Effector memory CD8-positive, alpha-beta T cell (primary cell): ENCODE measurements around the gene PDPR.
"Not testable (repeated sequence)": the region's sequence is repeated elsewhere in the genome, so short reads cannot be mapped to it uniquely, and the experiment has no call there.

ENCODE experiments used
- ATAC-seq: fragments of 150-1000 bp; cut with Tn5 transposase; replicated peaks from 2 replicates; pipeline ENCODE4 v1.10.0; 2021; ENCODE audit warnings: mild to moderate bottlenecking, moderate library complexity
- DNase-seq, 3 experiments: peaks; one replicate each; pipeline ENCODE4 v3.0.0; 2021
- H3K27ac Mint-ChIP-seq, 2 donors: one replicate each; pipeline ENCODE4 v1.8.0; 2022; ENCODE audit warnings: mild to moderate bottlenecking in 2 of 2, mixed read lengths in 2 of 2, moderate library complexity in 2 of 2
- H3K27me3 Mint-ChIP-seq, 2 donors: one replicate each; pipeline ENCODE4 v1.8.0; 2022; ENCODE audit warnings: mixed read lengths in 2 of 2
- H3K36me3 Mint-ChIP-seq: one replicate; pipeline ENCODE4 v1.8.0; 2022; ENCODE audit warnings: mild to moderate bottlenecking, moderate library complexity, mixed read lengths; ENCODE audit not compliant: insufficient read depth
- H3K4me1 Mint-ChIP-seq, 2 donors: one replicate each; pipeline ENCODE4 v1.8.0; 2022; ENCODE audit warnings: low read depth in 2 of 2, mixed read lengths in 2 of 2
- H3K4me3 Mint-ChIP-seq, 2 donors: one replicate each; pipeline ENCODE4 v1.8.0; 2022; ENCODE audit warnings: mild to moderate bottlenecking in 2 of 2, mixed read lengths in 2 of 2, moderate library complexity in 2 of 2
- H3K9me3 Mint-ChIP-seq, 2 donors: one replicate each; pipeline ENCODE4 v1.8.0; 2022; ENCODE audit warnings: mixed read lengths in 2 of 2
- total RNA-seq, 9 experiments: gene quantifications; one replicate each; lab custom pipeline; 2026; lab: John Stamatoyannopoulos, UW

The PDPR gene
- 43.2 to 128 (median 94.7) reads per million in 9 experiments for total RNA-seq

DNA sequence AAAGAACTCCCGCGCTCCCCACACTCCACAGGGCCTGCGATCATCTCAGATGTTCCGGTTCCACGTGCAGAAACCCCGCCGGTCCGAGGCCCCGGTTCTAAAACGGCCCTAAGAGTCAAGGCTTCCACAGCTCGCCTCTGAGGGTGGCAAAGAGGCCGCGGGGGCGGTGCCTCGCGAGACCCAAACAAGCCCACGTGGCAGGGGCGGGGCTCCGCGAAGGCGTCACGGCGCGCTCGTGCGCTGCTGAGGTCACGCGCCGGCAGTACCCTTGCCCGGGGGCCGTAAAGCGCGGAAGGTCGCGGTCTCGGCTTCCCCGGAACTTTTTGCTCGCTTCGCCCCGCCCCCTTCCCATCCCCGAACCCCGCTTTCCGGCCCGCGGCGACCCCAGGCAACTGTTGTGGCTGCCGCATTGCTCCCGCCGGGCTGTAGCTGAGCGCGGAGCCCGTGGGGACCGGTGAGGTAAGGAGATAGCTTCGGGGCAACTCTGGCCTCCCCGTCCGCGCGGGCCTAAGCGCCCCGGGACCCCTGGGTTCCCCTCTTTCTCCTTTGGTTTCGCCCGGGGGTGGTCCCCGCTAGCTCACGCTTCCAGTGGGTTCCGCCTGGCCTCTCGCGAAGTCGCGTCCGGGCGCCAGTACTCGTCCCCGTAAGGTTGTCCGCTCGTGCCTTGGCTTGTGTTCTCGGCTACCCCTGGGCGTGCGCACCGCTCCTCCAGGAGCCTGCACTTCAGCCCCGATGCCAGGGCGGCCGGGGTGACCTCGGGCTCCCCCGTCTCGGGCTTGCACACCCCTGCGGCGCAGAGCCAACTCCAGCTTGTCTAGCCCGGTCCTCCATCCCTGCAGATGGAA is at the start of gene PDPR:
TSS of gene PDPR (plus strand) at position 351 of the 845 bp plus-strand sequence. CDS start 6,161 bp downstream, outside the sequence.
- DNase-seq = peak; percentile 93 to 95 (median 95)
- not testable (repeated sequence) for H3K27me3 Mint-ChIP-seq, H3K9me3 Mint-ChIP-seq
- peak; percentile 93 for ATAC-seq
- H3K27ac Mint-ChIP-seq = peak within 1 kb of the TSS; percentile 89 to 91
- H3K36me3 Mint-ChIP-seq = peaks cover 16% of the 10 kb centered on the region
- H3K4me3 Mint-ChIP-seq = peak within 1 kb of the TSS; percentile 89
- H3K4me1 Mint-ChIP-seq = peaks cover 20% of the 10 kb centered on the region in 2 donors

DNA sequence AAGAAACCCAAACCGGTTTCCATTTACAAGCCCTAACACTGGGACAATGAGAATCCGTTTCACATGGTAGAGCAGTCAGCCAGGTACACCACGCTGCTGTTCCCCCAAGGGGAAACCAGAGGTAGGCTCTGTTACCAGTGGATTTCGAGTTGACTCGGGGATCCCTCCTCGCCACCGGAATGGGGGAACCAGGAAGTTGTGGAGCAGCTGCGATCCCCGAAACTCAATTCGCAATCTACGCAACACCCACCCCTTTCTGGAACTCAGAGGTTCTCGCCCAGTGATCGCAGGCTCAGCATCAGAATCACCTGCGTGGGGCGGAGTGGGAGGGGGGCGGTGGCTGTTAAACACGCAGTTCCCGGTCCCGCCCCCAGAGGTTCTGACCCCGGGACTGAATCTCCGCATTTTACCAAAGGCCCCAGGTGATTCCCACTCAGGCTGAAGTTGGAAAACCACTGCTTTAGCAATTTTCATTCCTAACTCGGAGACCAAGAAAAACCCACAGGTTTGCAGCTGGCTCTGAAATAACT is 49.2 kb upstream of the PDPR start:
- Mint-ChIP-seq H3K4me3 (peak overlapping the region; percentile 77 to 79), H3K27ac (peak overlapping the region; percentile 35 to 69)
- not testable (repeated sequence) for H3K9me3 Mint-ChIP-seq, H3K27me3 Mint-ChIP-seq, H3K4me1 Mint-ChIP-seq, H3K36me3 Mint-ChIP-seq
- peak; percentile 61 for ATAC-seq
- peak; percentile 64 to 66 (median 66) for DNase-seq

- not testable (repeated sequence) for H3K36me3 Mint-ChIP-seq, H3K9me3 Mint-ChIP-seq, H3K27me3 Mint-ChIP-seq, H3K4me1 Mint-ChIP-seq, DNase-seq
- peak; percentile 40 for ATAC-seq
- peak overlapping the region; percentile 79 to 80 for H3K4me3 Mint-ChIP-seq
- H3K27ac Mint-ChIP-seq = peak overlapping the region; percentile 68 to 69
These were observed 48.8 kb upstream of the PDPR start for GRCh38 chr16:70065376-70065745.

- H3K9me3 Mint-ChIP-seq, H3K36me3 Mint-ChIP-seq, H3K27me3 Mint-ChIP-seq, H3K4me1 Mint-ChIP-seq: not testable (repeated sequence)
- ATAC-seq (peak; percentile 91), DNase-seq (peak; percentile 86 to 90 (median 88))
- H3K27ac Mint-ChIP-seq = peak overlapping the region; percentile 68 to 69
- peak overlapping the region; percentile 79 to 80 for H3K4me3 Mint-ChIP-seq
These were observed 48.1 kb upstream of the PDPR start for GRCh38 chr16:70065746-70066658.

GRCh38 chr16:70066751-70067150 is 47.4 kb upstream of the PDPR start:
- Mint-ChIP-seq H3K27ac (peak overlapping the region in 1 of 2 donors; percentile 17), H3K4me3 (peak overlapping the region; percentile 47 to 48)
- not testable (repeated sequence) for DNase-seq, H3K4me1 Mint-ChIP-seq, H3K36me3 Mint-ChIP-seq, H3K27me3 Mint-ChIP-seq, H3K9me3 Mint-ChIP-seq, ATAC-seq

DNA sequence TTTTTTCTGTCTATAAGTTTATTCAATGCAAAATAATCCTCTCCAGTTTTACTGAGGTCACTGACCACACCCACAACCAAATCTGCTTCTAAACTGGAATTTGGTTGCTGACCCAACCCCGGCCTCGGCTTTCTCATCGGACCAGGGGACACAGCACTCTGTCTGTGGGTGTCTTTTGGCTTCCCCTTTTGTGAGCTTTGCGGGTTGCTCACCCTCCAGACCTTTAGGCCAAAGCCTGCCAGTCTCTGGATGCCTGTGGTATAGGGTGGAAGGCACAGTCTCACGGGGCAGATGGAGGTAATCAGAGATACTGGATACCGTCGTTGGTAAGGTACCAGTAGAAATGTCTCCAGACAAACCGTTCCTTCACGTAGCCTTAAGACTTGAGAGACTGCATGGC is 35.1 kb upstream of the PDPR start:
- not testable (repeated sequence) for H3K27me3 Mint-ChIP-seq, H3K9me3 Mint-ChIP-seq, H3K4me3 Mint-ChIP-seq, H3K4me1 Mint-ChIP-seq, H3K36me3 Mint-ChIP-seq, DNase-seq, H3K27ac Mint-ChIP-seq, ATAC-seq

DNA sequence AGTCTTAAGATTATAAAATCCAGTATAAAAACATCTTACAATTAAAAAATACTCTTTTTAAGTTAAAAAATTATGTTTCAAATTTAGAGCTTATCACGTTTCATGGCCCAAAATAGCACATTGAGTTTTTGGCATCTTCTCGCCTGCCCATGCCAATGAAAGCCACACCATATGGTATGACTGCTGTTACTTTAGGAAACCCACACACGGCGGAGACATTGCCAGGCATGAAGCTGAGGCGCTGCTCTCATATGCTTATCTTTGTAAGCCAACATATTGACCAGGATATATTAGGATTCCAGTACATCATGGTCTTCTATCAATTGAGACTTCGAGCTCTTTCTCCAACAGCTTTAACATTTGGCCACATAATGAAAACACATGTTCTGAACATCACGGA is 32.9 kb upstream of the PDPR start:
- not testable (repeated sequence) for ATAC-seq, H3K4me1 Mint-ChIP-seq, H3K27ac Mint-ChIP-seq, H3K27me3 Mint-ChIP-seq, H3K4me3 Mint-ChIP-seq, DNase-seq, H3K36me3 Mint-ChIP-seq, H3K9me3 Mint-ChIP-seq

GRCh38 chr16:70083931-70084330 is 30.2 kb upstream of the PDPR start:
- DNase-seq, H3K4me1 Mint-ChIP-seq, ATAC-seq, H3K36me3 Mint-ChIP-seq, H3K27me3 Mint-ChIP-seq, H3K4me3 Mint-ChIP-seq, H3K27ac Mint-ChIP-seq, H3K9me3 Mint-ChIP-seq: not testable (repeated sequence)

- H3K27ac Mint-ChIP-seq, H3K4me1 Mint-ChIP-seq, H3K4me3 Mint-ChIP-seq, ATAC-seq, H3K36me3 Mint-ChIP-seq, H3K9me3 Mint-ChIP-seq, DNase-seq, H3K27me3 Mint-ChIP-seq: not testable (repeated sequence)
These were observed 26.0 kb upstream of the PDPR start for GRCh38 chr16:70088160-70088559.

GRCh38 chr16:70088877-70089276 is 25.3 kb upstream of the PDPR start:
- ATAC-seq, H3K27me3 Mint-ChIP-seq, H3K27ac Mint-ChIP-seq, H3K36me3 Mint-ChIP-seq, H3K4me3 Mint-ChIP-seq, H3K4me1 Mint-ChIP-seq, H3K9me3 Mint-ChIP-seq, DNase-seq: not testable (repeated sequence)

- H3K27ac Mint-ChIP-seq, H3K4me1 Mint-ChIP-seq, H3K36me3 Mint-ChIP-seq, DNase-seq, ATAC-seq, H3K4me3 Mint-ChIP-seq, H3K27me3 Mint-ChIP-seq, H3K9me3 Mint-ChIP-seq: not testable (repeated sequence)
These were observed 24.8 kb upstream of the PDPR start for GRCh38 chr16:70089289-70089688.

- not testable (repeated sequence) for H3K4me1 Mint-ChIP-seq, H3K9me3 Mint-ChIP-seq, H3K27me3 Mint-ChIP-seq, H3K27ac Mint-ChIP-seq, ATAC-seq, H3K36me3 Mint-ChIP-seq, DNase-seq, H3K4me3 Mint-ChIP-seq
These were observed 23.0 kb upstream of the PDPR start for GRCh38 chr16:70091104-70091503.

DNA sequence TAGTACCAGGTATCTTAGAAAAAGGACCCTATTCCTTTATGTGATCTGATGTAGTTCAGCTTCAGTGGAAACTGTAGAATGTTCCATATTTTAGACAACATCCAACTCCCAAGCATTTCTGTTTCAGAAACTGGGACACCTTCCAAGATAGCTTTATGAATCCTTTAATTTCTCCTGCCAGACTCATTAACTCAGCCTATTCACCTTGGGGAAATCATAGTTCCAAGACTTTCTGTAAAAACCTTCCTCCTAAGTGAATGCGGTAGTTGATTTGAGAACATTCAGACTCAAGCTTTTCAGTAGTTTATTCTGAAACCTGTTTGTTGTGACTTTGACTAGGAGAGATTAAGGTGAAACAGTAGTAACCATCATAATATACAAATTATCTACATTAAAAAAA is 20.0 kb upstream of the PDPR start:
- not testable (repeated sequence) for DNase-seq, H3K36me3 Mint-ChIP-seq, H3K9me3 Mint-ChIP-seq, H3K27ac Mint-ChIP-seq, ATAC-seq, H3K4me3 Mint-ChIP-seq, H3K27me3 Mint-ChIP-seq, H3K4me1 Mint-ChIP-seq
